Activated T-cell treated with anti-CD3 and anti-CD28 coated beads, Interleukin-2, amount 50 U/mL, for 24 hours (primary cell): ENCODE results near the gene SLCO4A1.
"Not testable (repeated sequence)": the region's sequence is repeated elsewhere in the genome, so short reads cannot be mapped to it uniquely, and the experiment has no call there.

ENCODE experiments used
- DNase-seq: peaks from one replicate; pipeline ENCODE4 v3.0.0-alpha.2; 2020
- H3K27ac Mint-ChIP-seq: 2 replicates; pipeline ENCODE4 v1.8.0; 2020; ENCODE audit warnings: mild to moderate bottlenecking, mixed read lengths
- H3K27me3 Mint-ChIP-seq: 2 replicates; pipeline ENCODE4 v1.8.0; 2020; ENCODE audit warnings: mixed read lengths
- H3K36me3 Mint-ChIP-seq: 2 replicates; pipeline ENCODE4 v1.8.0; 2020; ENCODE audit warnings: low read depth, mixed read lengths
- H3K4me1 Mint-ChIP-seq: 2 replicates; pipeline ENCODE4 v1.8.0; 2020; ENCODE audit warnings: low read depth, mixed read lengths
- H3K4me3 Mint-ChIP-seq: 2 replicates; pipeline ENCODE4 v1.8.0; 2020; ENCODE audit warnings: mild to moderate bottlenecking, moderate library complexity, mixed read lengths
- H3K9me3 Mint-ChIP-seq: 2 replicates; pipeline ENCODE4 v1.8.0; 2020; ENCODE audit warnings: mixed read lengths

SLCO4A1 gene

DNA sequence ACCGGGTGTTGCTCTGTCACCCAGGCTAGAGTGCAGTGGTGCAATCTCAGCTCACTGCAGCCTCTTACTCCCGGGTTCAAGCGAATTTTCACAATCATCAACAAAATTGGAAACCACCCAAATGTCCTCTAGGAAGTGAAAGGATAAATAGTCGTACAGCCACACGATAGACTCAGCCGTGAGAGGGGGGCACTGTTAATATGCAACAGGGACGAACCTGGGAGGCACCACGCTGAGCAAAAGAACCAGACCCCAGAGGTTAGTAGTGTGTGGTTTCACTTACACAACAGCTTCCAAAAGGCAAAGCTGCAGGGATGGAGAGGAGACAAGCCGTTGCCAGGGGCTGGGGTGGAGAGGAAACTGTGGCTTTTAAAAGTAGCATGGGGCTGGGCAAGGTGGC is 36.2 kb downstream of the SLCO4A1 start:
- Mint-ChIP-seq H3K9me3 (no peaks in the 10 kb centered on the region), H3K27ac (no peak overlapping the region)
- no peak for DNase-seq

DNA sequence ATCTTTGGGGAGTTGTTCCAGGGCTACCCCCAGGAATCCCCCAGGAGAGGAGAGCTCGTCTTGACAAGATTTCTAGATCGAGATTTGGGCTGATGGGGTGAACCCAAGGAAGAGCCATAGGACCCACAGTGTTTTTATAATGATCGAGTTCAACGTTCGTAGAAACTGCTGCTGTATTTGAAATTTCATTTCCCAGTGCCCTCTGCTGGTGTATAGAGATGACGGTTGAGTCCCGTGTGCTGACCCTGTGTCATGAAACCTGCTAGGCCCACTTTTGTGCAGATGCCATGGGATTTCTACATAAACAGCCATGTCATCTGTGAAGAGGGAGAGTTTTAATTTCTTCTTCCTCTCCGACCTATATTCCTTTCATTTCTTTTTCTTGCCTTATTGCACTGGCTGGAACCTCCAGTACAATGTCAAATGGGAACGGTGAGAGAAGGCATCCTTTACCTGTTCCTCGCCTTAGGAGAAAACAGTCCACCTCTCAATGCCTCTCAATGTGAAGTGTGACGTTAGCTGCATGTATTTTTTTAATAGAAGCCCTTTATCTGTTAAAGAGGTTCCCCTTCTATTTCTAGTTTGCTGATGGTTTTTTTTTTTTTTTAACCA is 37.8 kb downstream of the SLCO4A1 start:
- Mint-ChIP-seq H3K4me1 (peaks cover 3% of the 10 kb centered on the region), H3K4me3 (no peak overlapping the region), H3K27me3 (no peaks in the 10 kb centered on the region), H3K9me3 (no peaks in the 10 kb centered on the region), H3K36me3 (no peaks in the 10 kb centered on the region), H3K27ac (no peak overlapping the region)
- no peak for DNase-seq

More for the DNA sequence above, 36.2 kb downstream of the SLCO4A1 start:
- no peak overlapping the region for H3K4me3 Mint-ChIP-seq
- no peaks in the 10 kb centered on the region for H3K27me3 Mint-ChIP-seq
- H3K36me3 Mint-ChIP-seq = no peaks in the 10 kb centered on the region
- H3K4me1 Mint-ChIP-seq = peaks cover 3% of the 10 kb centered on the region

DNA sequence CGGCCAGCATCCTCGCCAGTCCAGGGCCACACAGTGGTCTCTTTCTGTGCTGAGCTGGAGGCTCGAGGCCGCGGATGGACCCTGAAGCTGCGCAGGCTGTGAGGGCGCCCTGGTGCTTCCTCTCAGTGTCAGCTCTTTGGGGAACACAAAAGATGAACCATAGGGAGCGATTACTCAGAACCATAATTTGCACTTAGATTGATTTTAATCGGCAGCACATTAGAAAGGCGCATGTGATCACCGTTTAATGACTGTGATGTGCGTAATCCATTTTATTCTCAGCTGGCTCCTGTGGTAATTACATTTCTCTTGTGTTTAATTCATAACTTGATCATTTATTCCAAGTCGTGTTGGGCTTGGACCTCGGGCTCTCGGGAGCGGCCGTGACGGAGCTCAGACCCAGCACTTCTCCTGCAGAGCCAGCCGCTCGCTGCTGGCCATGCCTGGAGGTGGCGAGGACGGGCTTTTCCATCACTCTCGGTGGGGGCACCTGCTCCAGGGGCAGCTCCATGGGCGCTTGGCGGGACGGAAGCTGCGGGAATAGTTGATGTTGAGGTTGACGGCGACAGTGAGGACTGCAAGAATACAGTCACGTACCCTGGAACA is 40.7 kb downstream of the SLCO4A1 start:
- Mint-ChIP-seq H3K27ac (no peak overlapping the region), H3K9me3 (no peaks in the 10 kb centered on the region), H3K4me3 (no peak overlapping the region), H3K36me3 (no peaks in the 10 kb centered on the region), H3K27me3 (peaks cover 9% of the 10 kb centered on the region), H3K4me1 (peaks cover 11% of the 10 kb centered on the region)
- no peak for DNase-seq

- not testable (repeated sequence) for H3K9me3 Mint-ChIP-seq, H3K36me3 Mint-ChIP-seq, H3K27me3 Mint-ChIP-seq, H3K4me3 Mint-ChIP-seq, DNase-seq, H3K27ac Mint-ChIP-seq, H3K4me1 Mint-ChIP-seq
Measured at GRCh38 chr20:62683660-62684322, 41.5 kb downstream of the SLCO4A1 start.

GRCh38 chr20:62684981-62685380 is 42.7 kb downstream of the SLCO4A1 start:
- H3K4me1 Mint-ChIP-seq = peaks cover 8% of the 10 kb centered on the region
- peaks cover 9% of the 10 kb centered on the region for H3K27me3 Mint-ChIP-seq
- no peak overlapping the region for H3K4me3 Mint-ChIP-seq
- no peak overlapping the region for H3K27ac Mint-ChIP-seq
- H3K36me3 Mint-ChIP-seq = no peaks in the 10 kb centered on the region
- DNase-seq = no peak
- no peaks in the 10 kb centered on the region for H3K9me3 Mint-ChIP-seq

GRCh38 chr20:62685781-62686555 is 43.7 kb downstream of the SLCO4A1 start:
- Mint-ChIP-seq H3K36me3 (no peaks in the 10 kb centered on the region), H3K9me3 (no peaks in the 10 kb centered on the region), H3K4me1 (peaks cover 8% of the 10 kb centered on the region), H3K4me3 (no peak overlapping the region), H3K27me3 (peaks cover 9% of the 10 kb centered on the region), H3K27ac (no peak overlapping the region)
- DNase-seq = no peak

- peaks cover 12% of the 10 kb centered on the region for H3K4me1 Mint-ChIP-seq
- H3K27me3 Mint-ChIP-seq = peaks cover 9% of the 10 kb centered on the region
- H3K9me3 Mint-ChIP-seq = no peaks in the 10 kb centered on the region
- no peak overlapping the region for H3K27ac Mint-ChIP-seq
- DNase-seq = no peak
- no peak overlapping the region for H3K4me3 Mint-ChIP-seq
- H3K36me3 Mint-ChIP-seq = no peaks in the 10 kb centered on the region
Measured at GRCh38 chr20:62686869-62687830, 44.8 kb downstream of the SLCO4A1 start.

- DNase-seq = no peak
- no peak overlapping the region for H3K4me3 Mint-ChIP-seq
- H3K9me3 Mint-ChIP-seq = no peaks in the 10 kb centered on the region
- H3K27me3 Mint-ChIP-seq = peaks cover 9% of the 10 kb centered on the region
- H3K4me1 Mint-ChIP-seq = peaks cover 12% of the 10 kb centered on the region
- H3K27ac Mint-ChIP-seq = no peak overlapping the region
- H3K36me3 Mint-ChIP-seq = no peaks in the 10 kb centered on the region
Measured at GRCh38 chr20:62688083-62688482, 45.8 kb downstream of the SLCO4A1 start.

DNA sequence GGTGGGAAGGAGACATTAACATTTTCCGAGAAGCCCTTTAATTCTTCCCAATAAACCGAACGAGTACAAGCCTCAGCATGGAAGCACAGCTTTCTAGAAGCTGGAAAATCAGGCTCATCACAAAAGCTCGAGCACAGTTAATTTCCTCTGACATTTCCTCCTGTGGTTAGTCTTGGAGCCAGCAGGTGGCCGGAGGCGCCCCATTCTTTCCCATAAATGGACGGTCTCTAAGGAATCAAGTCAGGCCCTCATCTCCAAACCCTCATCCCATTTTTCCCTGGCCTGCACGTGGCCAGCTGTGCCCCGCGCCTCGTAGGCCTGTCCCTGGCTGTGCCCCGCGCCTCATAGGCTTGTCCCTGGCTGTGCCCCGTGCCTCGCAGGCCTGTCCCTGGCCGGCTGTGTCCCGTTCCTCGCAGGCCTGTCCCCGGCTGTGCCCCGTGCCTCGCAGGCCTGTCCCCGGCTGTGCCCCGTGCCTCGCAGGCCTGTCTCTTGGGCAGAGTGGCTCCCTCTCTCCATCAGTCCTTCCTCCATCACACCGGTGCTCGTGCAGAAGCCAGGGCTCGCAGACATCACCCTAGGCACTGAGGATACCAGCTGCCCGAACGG is 46.7 kb downstream of the SLCO4A1 start:
- no peak overlapping the region for H3K27ac Mint-ChIP-seq
- peaks cover 12% of the 10 kb centered on the region for H3K4me1 Mint-ChIP-seq
- DNase-seq = no peak
- H3K9me3 Mint-ChIP-seq = no peaks in the 10 kb centered on the region
- no peaks in the 10 kb centered on the region for H3K36me3 Mint-ChIP-seq
- peaks cover 9% of the 10 kb centered on the region for H3K27me3 Mint-ChIP-seq
- H3K4me3 Mint-ChIP-seq = no peak overlapping the region

GRCh38 chr20:62689861-62690260 is 47.6 kb downstream of the SLCO4A1 start:
- H3K27me3 Mint-ChIP-seq = peaks cover 9% of the 10 kb centered on the region
- no peaks in the 10 kb centered on the region for H3K36me3 Mint-ChIP-seq
- H3K4me3 Mint-ChIP-seq = no peak overlapping the region
- H3K4me1 Mint-ChIP-seq = peaks cover 12% of the 10 kb centered on the region
- H3K27ac Mint-ChIP-seq = no peak overlapping the region
- DNase-seq = no peak
- H3K9me3 Mint-ChIP-seq = no peaks in the 10 kb centered on the region

- peaks cover 12% of the 10 kb centered on the region for H3K4me1 Mint-ChIP-seq
- no peak overlapping the region for H3K27ac Mint-ChIP-seq
- H3K4me3 Mint-ChIP-seq = no peak overlapping the region
- no peaks in the 10 kb centered on the region for H3K9me3 Mint-ChIP-seq
- no peaks in the 10 kb centered on the region for H3K36me3 Mint-ChIP-seq
- DNase-seq = no peak
- peaks cover 8% of the 10 kb centered on the region for H3K27me3 Mint-ChIP-seq
Measured at GRCh38 chr20:62690261-62690820, 48.0 kb downstream of the SLCO4A1 start.

DNA sequence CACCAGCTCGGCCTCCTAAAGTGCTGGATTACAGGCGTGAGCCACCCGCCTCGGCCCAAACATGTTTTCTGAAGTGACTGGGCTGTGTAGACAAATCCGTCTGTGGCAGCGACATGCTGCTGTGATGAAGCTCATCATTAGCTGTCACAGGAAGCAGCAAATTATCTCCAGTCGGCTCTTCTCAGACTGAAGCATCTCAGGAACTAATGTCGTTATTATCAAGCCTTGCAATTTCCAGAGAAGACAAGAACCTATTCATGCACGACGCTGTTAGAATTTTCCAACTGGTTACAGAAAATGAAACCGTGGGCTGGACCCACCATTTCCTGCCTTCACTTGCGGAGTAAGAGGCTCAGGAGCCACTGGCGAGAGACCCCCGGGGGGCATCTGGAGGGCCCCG is 49.2 kb downstream of the SLCO4A1 start:
- DNase-seq = no peak
- no peaks in the 10 kb centered on the region for H3K27me3 Mint-ChIP-seq
- no peaks in the 10 kb centered on the region for H3K36me3 Mint-ChIP-seq
- H3K4me3 Mint-ChIP-seq = no peak overlapping the region
- no peak overlapping the region for H3K27ac Mint-ChIP-seq
- no peaks in the 10 kb centered on the region for H3K9me3 Mint-ChIP-seq
- peaks cover 5% of the 10 kb centered on the region for H3K4me1 Mint-ChIP-seq

GRCh38 chr20:62692176-62692575 is 49.9 kb downstream of the SLCO4A1 start:
- no peaks in the 10 kb centered on the region for H3K9me3 Mint-ChIP-seq
- no peaks in the 10 kb centered on the region for H3K27me3 Mint-ChIP-seq
- H3K4me3 Mint-ChIP-seq = no peak overlapping the region
- no peaks in the 10 kb centered on the region for H3K36me3 Mint-ChIP-seq
- H3K27ac Mint-ChIP-seq = no peak overlapping the region
- no peak for DNase-seq
- H3K4me1 Mint-ChIP-seq = peaks cover 7% of the 10 kb centered on the region
